Liver (tissue), 9 donors: ENCODE results near the gene FN1. TPM values are rescaled to one million over a fixed set of nuclear protein-coding genes. Genes with fewer than 3 reads are reported as not detected.

Experiments used
- DNase-seq: peaks from one replicate; pipeline ENCODE4 v3.0.0-alpha.2; 2017; ENCODE audit warnings: low spot score
- H3K27ac ChIP-seq, 2 donors: one replicate each; pipeline ENCODE4 v1.7.0; 2013; ENCODE audit warnings: inconsistent platforms in 2 of 2, low read length in 2 of 2, control low read depth in 1 of 2, low read depth in 1 of 2, mild to moderate bottlenecking in 1 of 2
- H3K27me3 ChIP-seq, 4 donors: one replicate each; pipeline versions ENCODE4 v1.6.1 to v1.7.0; 2013; ENCODE audit warnings: low read length in 3 of 4, inconsistent platforms in 1 of 4, mild to moderate bottlenecking in 1 of 4, moderate library complexity in 1 of 4; ENCODE audit not compliant: control insufficient read depth in 4 of 4, insufficient read depth in 4 of 4
- H3K36me3 ChIP-seq, 4 donors: one replicate each; pipeline versions ENCODE4 v1.6.1 to v1.7.0; 2013; ENCODE audit warnings: low read length in 3 of 4, mild to moderate bottlenecking in 3 of 4, low read depth in 1 of 4, moderate library complexity in 1 of 4; ENCODE audit not compliant: control insufficient read depth in 4 of 4, insufficient read depth in 3 of 4
- H3K4me1 ChIP-seq, 4 donors: one replicate each; pipeline versions ENCODE4 v1.6.1 to v1.7.0; 2013; ENCODE audit warnings: low read length in 3 of 4, mild to moderate bottlenecking in 3 of 4, moderate library complexity in 1 of 4; ENCODE audit not compliant: control insufficient read depth in 4 of 4, insufficient read depth in 4 of 4
- H3K4me3 ChIP-seq, 3 donors: one replicate each; pipeline versions ENCODE4 v1.6.1 to v1.7.0; 2013; ENCODE audit warnings: low read length in 3 of 3, control low read depth in 1 of 3, low read depth in 1 of 3, mild to moderate bottlenecking in 1 of 3
- H3K9ac ChIP-seq, 2 donors: one replicate each; pipeline ENCODE4 v1.7.0; 2013; ENCODE audit warnings: low read length in 2 of 2, mild to moderate bottlenecking in 2 of 2, moderate library complexity in 2 of 2, control low read depth in 1 of 2, low read depth in 1 of 2
- H3K9me3 ChIP-seq, 4 donors: one replicate each; pipeline versions ENCODE4 v1.6.1 to v1.7.0; 2013; ENCODE audit warnings: low read length in 3 of 4; ENCODE audit not compliant: control insufficient read depth in 4 of 4
- ATF3 ChIP-seq: IDR thresholded peaks from 2 replicates; pipeline ENCODE4 v1.6.1; 2016; ENCODE audit warnings: antibody characterized with exemption
- EGR1 ChIP-seq, 2 donors: IDR thresholded peaks; 2 replicates each; pipeline ENCODE4 v1.6.1; 2016 to 2018; ENCODE audit warnings: antibody characterized with exemption in 2 of 2, low read depth in 2 of 2
- FOXA1 ChIP-seq: IDR thresholded peaks from 2 replicates; pipeline ENCODE4 v1.6.1; 2016; ENCODE audit warnings: antibody characterized with exemption
- FOXA2 ChIP-seq: IDR thresholded peaks from 2 replicates; pipeline ENCODE4 v1.6.1; 2016; ENCODE audit warnings: antibody characterized with exemption
- GABPA ChIP-seq, 2 donors: IDR thresholded peaks in 1 of 2; conservative IDR thresholded peaks in 1 of 2; 2 replicates each; pipeline ENCODE4 v1.6.1; 2016; ENCODE audit warnings: antibody characterized with exemption in 2 of 2, mild to moderate bottlenecking in 1 of 2, moderate library complexity in 1 of 2
- HNF4A ChIP-seq, 2 donors: conservative IDR thresholded peaks; 2 replicates each; pipeline ENCODE4 v1.6.1; 2016; ENCODE audit warnings: antibody characterized with exemption in 2 of 2, mild to moderate bottlenecking in 2 of 2
- HNF4G ChIP-seq: IDR thresholded peaks from 2 replicates; pipeline ENCODE4 v1.6.1; 2016; ENCODE audit warnings: antibody characterized with exemption
- JUND ChIP-seq, 2 donors: IDR thresholded peaks; 2 replicates each; pipeline ENCODE4 v1.6.1; 2016; ENCODE audit warnings: antibody characterized with exemption in 2 of 2
- NR2F2 ChIP-seq: IDR thresholded peaks from 2 replicates; pipeline ENCODE4 v1.6.1; 2016; ENCODE audit warnings: antibody characterized with exemption
- RAD21 ChIP-seq, 2 donors: IDR thresholded peaks; 2 replicates each; pipeline ENCODE4 v1.6.1; 2016; ENCODE audit warnings: antibody characterized with exemption in 2 of 2, mild to moderate bottlenecking in 2 of 2
- RXRA ChIP-seq, 2 donors: IDR thresholded peaks; 2 replicates each; pipeline ENCODE4 v1.6.1; 2017 to 2018; ENCODE audit warnings: antibody characterized with exemption in 2 of 2, mild to moderate bottlenecking in 1 of 2
- SP1 ChIP-seq: IDR thresholded peaks from 2 replicates; pipeline ENCODE4 v1.6.1; 2018; ENCODE audit warnings: antibody characterized with exemption, mild to moderate bottlenecking
- TAF1 ChIP-seq: conservative IDR thresholded peaks from 2 replicates; pipeline ENCODE4 v1.6.1; 2016; ENCODE audit warnings: antibody characterized with exemption, mild to moderate bottlenecking
- YY1 ChIP-seq: IDR thresholded peaks from 2 replicates; pipeline ENCODE4 v1.6.1; 2016; ENCODE audit warnings: antibody characterized with exemption, mild to moderate bottlenecking
- ZBTB33 ChIP-seq: IDR thresholded peaks from 2 replicates; pipeline ENCODE4 v1.6.1; 2016; ENCODE audit warnings: antibody characterized with exemption
- WGBS: extraction: QIAGEN DNeasy Blood & Tissue Kit; methylation state at CpG from one replicate; pipeline ENCODE4 v1.1.7; 2013; 5-methylcytosine and 5-hydroxymethylcytosine counted together
- polyA plus RNA-seq, 2 donors: library from polyadenylated mRNA; stranded (reverse) in 1 of 2; unstranded in 1 of 2; fragments of 200-250 nt in 1 of 2; fragments of >200 nt in 1 of 2; fragmentation: Nextera tagmentation in 1 of 2; extraction: Ambion mirVana in 1 of 2; gene quantifications; one replicate each; pipeline versions ENCODE4 v1.2.1 to v1.2.3, GENCODE V29; 2013 to 2015
- total RNA-seq, 2 donors: library from RNA; depleted of rRNA; stranded (reverse); fragments of >200 nt; gene quantifications; one replicate each; pipeline ENCODE4 v1.2.3, GENCODE V29; 2014
- TF ChIP-seq, protein P1 (sequence below): fragments of 150-350 bp; IDR thresholded peaks from 2 replicates; pipeline ENCODE4 v1.5.1; 2017; ENCODE audit warnings: improper control_type of control experiment, low read depth, low read length; ENCODE audit not compliant: missing input control
- TF ChIP-seq, protein P2 (sequence below): IDR thresholded peaks from 2 replicates; pipeline ENCODE4 v1.6.1; 2016; ENCODE audit warnings: antibody characterized with exemption
- TF ChIP-seq, protein P3 (sequence below): IDR thresholded peaks from 2 replicates; pipeline ENCODE4 v1.6.1; 2016; ENCODE audit warnings: antibody characterized with exemption, mild to moderate bottlenecking
- donor health status: healthy.
- donor health status: healthy.
- donor health status: healthy.
- donor health status: healthy.
- donor health status: healthy.

FN1 gene
- total and polyA plus RNA-seq, 4 donors = 545 to 1,402 (median 837) TPM

DNA sequence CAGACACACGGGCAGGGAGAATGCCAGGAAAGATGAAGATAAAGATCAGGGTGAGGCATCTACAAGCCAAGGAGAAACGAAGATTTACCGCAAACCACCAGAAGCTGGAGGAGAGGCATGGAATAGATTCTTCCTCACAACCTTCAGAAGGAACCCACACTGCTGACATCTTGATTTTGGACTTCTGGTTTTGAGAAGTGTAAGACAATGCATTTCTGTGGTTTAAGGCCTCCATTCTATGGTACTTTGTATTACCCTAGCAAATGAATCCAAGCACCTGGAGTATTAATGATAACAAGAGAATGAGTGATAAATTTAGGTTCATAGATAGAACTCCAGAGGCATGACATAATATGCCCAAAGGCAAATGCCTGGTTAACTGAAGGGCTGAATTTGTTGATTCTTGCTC is 11.8 kb upstream of the FN1 start:
- no peaks in the 10 kb centered on the region for H3K36me3 ChIP-seq
- H3K4me3 ChIP-seq = no peak overlapping the region
- no peak overlapping the region for H3K27ac ChIP-seq
- H3K9me3 ChIP-seq = no peaks in the 10 kb centered on the region
- TF ChIP-seq NR2F2 = no peak
- TF ChIP-seq YY1 = no peak
- TF ChIP-seq, protein P1, sequence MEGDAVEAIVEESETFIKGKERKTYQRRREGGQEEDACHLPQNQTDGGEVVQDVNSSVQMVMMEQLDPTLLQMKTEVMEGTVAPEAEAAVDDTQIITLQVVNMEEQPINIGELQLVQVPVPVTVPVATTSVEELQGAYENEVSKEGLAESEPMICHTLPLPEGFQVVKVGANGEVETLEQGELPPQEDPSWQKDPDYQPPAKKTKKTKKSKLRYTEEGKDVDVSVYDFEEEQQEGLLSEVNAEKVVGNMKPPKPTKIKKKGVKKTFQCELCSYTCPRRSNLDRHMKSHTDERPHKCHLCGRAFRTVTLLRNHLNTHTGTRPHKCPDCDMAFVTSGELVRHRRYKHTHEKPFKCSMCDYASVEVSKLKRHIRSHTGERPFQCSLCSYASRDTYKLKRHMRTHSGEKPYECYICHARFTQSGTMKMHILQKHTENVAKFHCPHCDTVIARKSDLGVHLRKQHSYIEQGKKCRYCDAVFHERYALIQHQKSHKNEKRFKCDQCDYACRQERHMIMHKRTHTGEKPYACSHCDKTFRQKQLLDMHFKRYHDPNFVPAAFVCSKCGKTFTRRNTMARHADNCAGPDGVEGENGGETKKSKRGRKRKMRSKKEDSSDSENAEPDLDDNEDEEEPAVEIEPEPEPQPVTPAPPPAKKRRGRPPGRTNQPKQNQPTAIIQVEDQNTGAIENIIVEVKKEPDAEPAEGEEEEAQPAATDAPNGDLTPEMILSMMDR = no peak
- no peak for TF ChIP-seq JUND (IDR thresholded peaks at IDR 0.05)
- no peak for TF ChIP-seq EGR1 (IDR thresholded peaks at IDR 0.05; ENCODE audit: low read depth in 2 of 2)
- TF ChIP-seq ATF3 = no peak
- no peak for TF ChIP-seq RXRA (IDR thresholded peaks at IDR 0.05)
- no peak for TF ChIP-seq SP1
- no peak for TF ChIP-seq FOXA2
- TF ChIP-seq, protein P2, sequence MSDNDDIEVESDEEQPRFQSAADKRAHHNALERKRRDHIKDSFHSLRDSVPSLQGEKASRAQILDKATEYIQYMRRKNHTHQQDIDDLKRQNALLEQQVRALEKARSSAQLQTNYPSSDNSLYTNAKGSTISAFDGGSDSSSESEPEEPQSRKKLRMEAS = no peak
- no peak for TF ChIP-seq HNF4G
- TF ChIP-seq GABPA (IDR thresholded peaks at IDR 0.05 in 1 of 2, conservative IDR thresholded peaks at IDR 0.05 in 1 of 2) = no peak
- TF ChIP-seq, protein P3, sequence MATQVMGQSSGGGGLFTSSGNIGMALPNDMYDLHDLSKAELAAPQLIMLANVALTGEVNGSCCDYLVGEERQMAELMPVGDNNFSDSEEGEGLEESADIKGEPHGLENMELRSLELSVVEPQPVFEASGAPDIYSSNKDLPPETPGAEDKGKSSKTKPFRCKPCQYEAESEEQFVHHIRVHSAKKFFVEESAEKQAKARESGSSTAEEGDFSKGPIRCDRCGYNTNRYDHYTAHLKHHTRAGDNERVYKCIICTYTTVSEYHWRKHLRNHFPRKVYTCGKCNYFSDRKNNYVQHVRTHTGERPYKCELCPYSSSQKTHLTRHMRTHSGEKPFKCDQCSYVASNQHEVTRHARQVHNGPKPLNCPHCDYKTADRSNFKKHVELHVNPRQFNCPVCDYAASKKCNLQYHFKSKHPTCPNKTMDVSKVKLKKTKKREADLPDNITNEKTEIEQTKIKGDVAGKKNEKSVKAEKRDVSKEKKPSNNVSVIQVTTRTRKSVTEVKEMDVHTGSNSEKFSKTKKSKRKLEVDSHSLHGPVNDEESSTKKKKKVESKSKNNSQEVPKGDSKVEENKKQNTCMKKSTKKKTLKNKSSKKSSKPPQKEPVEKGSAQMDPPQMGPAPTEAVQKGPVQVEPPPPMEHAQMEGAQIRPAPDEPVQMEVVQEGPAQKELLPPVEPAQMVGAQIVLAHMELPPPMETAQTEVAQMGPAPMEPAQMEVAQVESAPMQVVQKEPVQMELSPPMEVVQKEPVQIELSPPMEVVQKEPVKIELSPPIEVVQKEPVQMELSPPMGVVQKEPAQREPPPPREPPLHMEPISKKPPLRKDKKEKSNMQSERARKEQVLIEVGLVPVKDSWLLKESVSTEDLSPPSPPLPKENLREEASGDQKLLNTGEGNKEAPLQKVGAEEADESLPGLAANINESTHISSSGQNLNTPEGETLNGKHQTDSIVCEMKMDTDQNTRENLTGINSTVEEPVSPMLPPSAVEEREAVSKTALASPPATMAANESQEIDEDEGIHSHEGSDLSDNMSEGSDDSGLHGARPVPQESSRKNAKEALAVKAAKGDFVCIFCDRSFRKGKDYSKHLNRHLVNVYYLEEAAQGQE = no peak
- TF ChIP-seq TAF1 = no peak
- no peak for TF ChIP-seq RAD21 (IDR thresholded peaks at IDR 0.05)
- no peak for TF ChIP-seq HNF4A (conservative IDR thresholded peaks at IDR 0.05)
- TF ChIP-seq ZBTB33 = no peak
- no peak for TF ChIP-seq FOXA1
- H3K27me3 ChIP-seq = no peaks in the 10 kb centered on the region
- no peak overlapping the region for H3K9ac ChIP-seq
- H3K4me1 ChIP-seq = no peaks in the 10 kb centered on the region
- 89% methylated on average over 3 of the region's 3 CpGs for WGBS
- no peak for DNase-seq
